Progenitor cell of endocrine pancreas (in vitro differentiated cells): ENCODE measurements around the gene GADD45GIP1. TPM values are rescaled to one million over a fixed set of nuclear protein-coding genes. Genes with fewer than 3 reads are reported as not detected.

ENCODE experiments used
- DNase-seq: peaks from one replicate; pipeline ENCODE4 v3.0.0; 2021; ENCODE audit warnings: low spot score; ENCODE audit not compliant: unreplicated experiment
- H3K27ac Mint-ChIP-seq: 2 replicates; pipeline ENCODE4 v1.8.0; 2021; ENCODE audit warnings: mild to moderate bottlenecking, moderate library complexity, mixed read lengths
- H3K27me3 Mint-ChIP-seq: 2 replicates; pipeline ENCODE4 v1.8.0; 2021; ENCODE audit warnings: mixed read lengths
- H3K36me3 Mint-ChIP-seq: 2 replicates; pipeline ENCODE4 v1.8.0; 2022; ENCODE audit warnings: mixed read lengths; ENCODE audit not compliant: insufficient read depth
- H3K4me1 Mint-ChIP-seq: 2 replicates; pipeline ENCODE4 v1.8.0; 2021; ENCODE audit warnings: low read depth, mixed read lengths
- H3K4me3 Mint-ChIP-seq: 2 replicates; pipeline ENCODE4 v1.8.0; 2021; ENCODE audit warnings: low read depth, mild to moderate bottlenecking, moderate library complexity, mixed read lengths
- H3K9me3 Mint-ChIP-seq: 2 replicates; pipeline ENCODE4 v1.8.0; 2021; ENCODE audit warnings: low read depth, mixed read lengths
- CTCF ChIP-seq: fragments of 200-600 bp; sonication (generic); IDR thresholded peaks from one replicate; pipeline ENCODE4 v1.5.0; 2021; ENCODE audit warnings: antibody characterized with exemption, mild to moderate bottlenecking; ENCODE audit not compliant: unreplicated experiment
- total RNA-seq: library from RNA; stranded (reverse); gene quantifications from 2 replicates; pipeline ENCODE4 v1.2.1, GENCODE V29; 2021

The GADD45GIP1 gene
- total RNA-seq, 1 donor from 2014 or later: 20.8 TPM

GRCh38 chr19:13002166-13002898, 45.3 kb upstream of the GADD45GIP1 start:
- H3K4me1 Mint-ChIP-seq: no peaks in the 10 kb centered on the region
- no peak for DNase-seq
- no peak overlapping the region for H3K4me3 Mint-ChIP-seq
- no peaks in the 10 kb centered on the region for H3K36me3 Mint-ChIP-seq
- TF ChIP-seq CTCF: no peak
- no peaks in the 10 kb centered on the region for H3K9me3 Mint-ChIP-seq
- no peak overlapping the region for H3K27ac Mint-ChIP-seq
- peaks cover 79% of the 10 kb centered on the region for H3K27me3 Mint-ChIP-seq

- DNase-seq: no peak
- Mint-ChIP-seq H3K4me3 (no peak overlapping the region), H3K9me3 (no peaks in the 10 kb centered on the region), H3K27ac (no peak overlapping the region), H3K4me1 (no peaks in the 10 kb centered on the region), H3K27me3 (peaks cover 82% of the 10 kb centered on the region), H3K36me3 (no peaks in the 10 kb centered on the region)
- TF ChIP-seq CTCF: no peak
Measured at GRCh38 chr19:13001502-13002165, 44.6 kb upstream of the GADD45GIP1 start.

- H3K9me3 Mint-ChIP-seq: no peaks in the 10 kb centered on the region
- H3K4me1 Mint-ChIP-seq: no peaks in the 10 kb centered on the region
- H3K4me3 Mint-ChIP-seq: no peak overlapping the region
Measured at GRCh38 chr19:13001166-13001501, 44.1 kb upstream of the GADD45GIP1 start.

GRCh38 chr19:12997967-12998940, 41.2 kb upstream of the GADD45GIP1 start:
- H3K27me3 Mint-ChIP-seq: peaks cover 75% of the 10 kb centered on the region
- peaks cover 4% of the 10 kb centered on the region for H3K4me1 Mint-ChIP-seq
- H3K4me3 Mint-ChIP-seq: no peak overlapping the region
- H3K9me3 Mint-ChIP-seq: no peaks in the 10 kb centered on the region
- DNase-seq: no peak
- H3K27ac Mint-ChIP-seq: no peak overlapping the region
- no peaks in the 10 kb centered on the region for H3K36me3 Mint-ChIP-seq
- no peak for TF ChIP-seq CTCF

More at GRCh38 chr19:13001166-13001501, 44.1 kb upstream of the GADD45GIP1 start:
- H3K27ac Mint-ChIP-seq: no peak overlapping the region
- H3K36me3 Mint-ChIP-seq: no peaks in the 10 kb centered on the region
- DNase-seq: no peak
- TF ChIP-seq CTCF: no peak
- peaks cover 80% of the 10 kb centered on the region for H3K27me3 Mint-ChIP-seq
